Keratinocyte (primary cell): ENCODE results near the gene FNBP1. TPM values are rescaled to one million over a fixed set of nuclear protein-coding genes. Genes with fewer than 3 reads are reported as not detected.

Experiments
- DNase-seq: peaks from one replicate; pipeline ENCODE4 v3.0.0-alpha.2; 2011; ENCODE audit warnings: low read depth, missing footprints, low spot score
- FAIRE-seq: peaks from 2 replicates; lab custom pipeline; 2011; peaks lifted over from hg19 to GRCh38; lab: Jason Lieb, UNC
- H2AFZ ChIP-seq: 2 replicates; pipeline ENCODE4 v1.6.0; 2012; ENCODE audit warnings: low read length, control low read depth, inconsistent platforms; ENCODE audit not compliant: control insufficient read depth
- H3K27ac ChIP-seq: 2 replicates; pipeline ENCODE4 v1.5.1; 2011; ENCODE audit warnings: low read length; ENCODE audit not compliant: control insufficient read depth, insufficient read depth
- H3K27me3 ChIP-seq: 3 replicates; pipeline ENCODE4 v1.6.0; 2011; ENCODE audit warnings: low read length; ENCODE audit not compliant: control insufficient read depth, insufficient read depth; ENCODE audit errors: extremely low read depth
- H3K36me3 ChIP-seq, 2 experiments: 2 replicates in 1 of 2; 3 replicates in 1 of 2; pipeline ENCODE4 v1.5.1; 2011; ENCODE audit warnings: low read length in 2 of 2, mild to moderate bottlenecking in 1 of 2; ENCODE audit not compliant: control insufficient read depth in 2 of 2, insufficient read depth in 2 of 2; ENCODE audit errors: extremely low read depth in 1 of 2
- H3K4me1 ChIP-seq: 3 replicates; pipeline ENCODE4 v1.5.1; 2011; ENCODE audit warnings: low read length; ENCODE audit not compliant: control insufficient read depth, insufficient read depth; ENCODE audit errors: extremely low read depth
- H3K4me2 ChIP-seq: 3 replicates; pipeline ENCODE4 v1.6.0; 2011; ENCODE audit warnings: low read depth, low read length; ENCODE audit not compliant: control insufficient read depth, insufficient read depth; ENCODE audit errors: extremely low read depth
- H3K4me3 ChIP-seq, 3 experiments: fragments of 200-600 bp in 1 of 3; sonication (generic) in 1 of 3; 2 replicates in 2 of 3; 3 replicates in 1 of 3; pipeline ENCODE4 v1.5.1; 2011 to 2016; ENCODE audit warnings: low read length in 3 of 3, mild to moderate bottlenecking in 3 of 3, control low read depth in 2 of 3, inconsistent platforms in 1 of 3, low read depth in 1 of 3, mixed read lengths in 1 of 3, mixed run types in 1 of 3, moderate library complexity in 1 of 3; ENCODE audit not compliant: control insufficient read depth in 2 of 3, insufficient read depth in 2 of 3; ENCODE audit errors: extremely low read depth in 1 of 3
- H3K79me2 ChIP-seq: 2 replicates; pipeline ENCODE4 v1.6.0; 2012; ENCODE audit warnings: low read length; ENCODE audit not compliant: control insufficient read depth, insufficient read depth
- H3K9ac ChIP-seq: 3 replicates; pipeline ENCODE4 v1.6.0; 2011; ENCODE audit warnings: low read length; ENCODE audit not compliant: control insufficient read depth, insufficient read depth; ENCODE audit errors: extremely low read depth
- H3K9me1 ChIP-seq: 3 replicates; pipeline ENCODE4 v1.6.0; 2011; ENCODE audit warnings: low read length; ENCODE audit not compliant: control insufficient read depth, insufficient read depth; ENCODE audit errors: extremely low read depth
- H3K9me3 ChIP-seq: 2 replicates; pipeline ENCODE4 v1.5.1; 2012; ENCODE audit warnings: low read depth, low read length; ENCODE audit not compliant: control insufficient read depth
- H4K20me1 ChIP-seq: 3 replicates; pipeline ENCODE4 v1.6.0; 2011; ENCODE audit warnings: low read length; ENCODE audit not compliant: control insufficient read depth, insufficient read depth; ENCODE audit errors: extremely low read depth
- EZH2 ChIP-seq: IDR thresholded peaks from one replicate; pipeline ENCODE4 v1.6.1; 2012; ENCODE audit warnings: inconsistent platforms, mild to moderate bottlenecking, low read length, moderate library complexity
- dilution Hi-C: fragments of 300-500 bp; cut with MboI; formaldehyde crosslinking; loops from one replicate; pipeline ENCODE4 v1.7.0; 2020; ENCODE audit warnings: low sequenced_read_pairs; ENCODE audit not compliant: extremely low pct_ligation_motif_present
- polyA plus RNA-seq, 5 experiments: library from polyadenylated mRNA; depleted of rRNA in 3 of 5; stranded (reverse) in 3 of 5; stranded (forward) in 1 of 5; unstranded in 1 of 5; fragments of >200 nt; gene quantifications; 1 replicate in 1 of 5; 2 replicates in 3 of 5; 3 replicates in 1 of 5; pipeline versions ENCODE4 v1.2.1 to v1.2.3, GENCODE V29; 2011 to 2012; ENCODE audit warnings: missing spikeins in 2 of 5, low read depth in 1 of 5, low replicate concordance in 1 of 5
- TF ChIP-seq, protein P1 (sequence below), 3 experiments: IDR thresholded peaks in 1 of 3; conservative IDR thresholded peaks in 1 of 3; optimal IDR thresholded peaks in 1 of 3; 2 replicates in 2 of 3; 3 replicates in 1 of 3; pipeline versions ENCODE3 to v1.5.1; 2011; ENCODE audit warnings: low read length in 3 of 3, mild to moderate bottlenecking in 3 of 3, moderate library complexity in 2 of 3, control low read depth in 1 of 3, inconsistent platforms in 1 of 3; ENCODE audit not compliant: insufficient read depth in 2 of 3; ENCODE audit errors: extremely low read depth in 1 of 3

The FNBP1 gene
- polyA plus RNA-seq, 1 donor (not counting 4 experiments of a cell fraction or from before 2014, with no cell fraction given) = 9.6 TPM

- Histone ChIP-seq H3K9ac (peak overlapping the region; percentile 37), H3K79me2 (no peaks in the 10 kb centered on the region), H3K4me2 (peak overlapping the region; percentile 74), H2AFZ (peak overlapping the region; percentile 76), H3K4me1 (peaks cover 21% of the 10 kb centered on the region), H3K9me3 (no peaks in the 10 kb centered on the region), H3K27ac (peak overlapping the region; percentile 26), H3K27me3 (no peaks in the 10 kb centered on the region), H3K4me3 (peak overlapping the region in 2 of 3 experiments; percentile 44 to 49), H4K20me1 (no peaks in the 10 kb centered on the region), H3K36me3 (peaks cover 0 to 4% of the 10 kb centered on the region in 2 experiments), H3K9me1 (no peaks in the 10 kb centered on the region)
- DNase-seq (no peak), FAIRE-seq (no peak)
- no peak for TF ChIP-seq EZH2
- TF ChIP-seq, protein P1, sequence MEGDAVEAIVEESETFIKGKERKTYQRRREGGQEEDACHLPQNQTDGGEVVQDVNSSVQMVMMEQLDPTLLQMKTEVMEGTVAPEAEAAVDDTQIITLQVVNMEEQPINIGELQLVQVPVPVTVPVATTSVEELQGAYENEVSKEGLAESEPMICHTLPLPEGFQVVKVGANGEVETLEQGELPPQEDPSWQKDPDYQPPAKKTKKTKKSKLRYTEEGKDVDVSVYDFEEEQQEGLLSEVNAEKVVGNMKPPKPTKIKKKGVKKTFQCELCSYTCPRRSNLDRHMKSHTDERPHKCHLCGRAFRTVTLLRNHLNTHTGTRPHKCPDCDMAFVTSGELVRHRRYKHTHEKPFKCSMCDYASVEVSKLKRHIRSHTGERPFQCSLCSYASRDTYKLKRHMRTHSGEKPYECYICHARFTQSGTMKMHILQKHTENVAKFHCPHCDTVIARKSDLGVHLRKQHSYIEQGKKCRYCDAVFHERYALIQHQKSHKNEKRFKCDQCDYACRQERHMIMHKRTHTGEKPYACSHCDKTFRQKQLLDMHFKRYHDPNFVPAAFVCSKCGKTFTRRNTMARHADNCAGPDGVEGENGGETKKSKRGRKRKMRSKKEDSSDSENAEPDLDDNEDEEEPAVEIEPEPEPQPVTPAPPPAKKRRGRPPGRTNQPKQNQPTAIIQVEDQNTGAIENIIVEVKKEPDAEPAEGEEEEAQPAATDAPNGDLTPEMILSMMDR (optimal IDR thresholded peaks at IDR 0.05 in 1 of 3, IDR thresholded peaks at IDR 0.05 in 1 of 3, conservative IDR thresholded peaks at IDR 0.05 in 1 of 3; ENCODE audit: extremely low read depth in 1 of 3, insufficient read depth in 2 of 3, low read length in 3 of 3) = no peak
- dilution Hi-C loops = no loop called here
These were observed 156.5 kb downstream of the FNBP1 start for GRCh38 chr9:129886226-129887174.

DNA sequence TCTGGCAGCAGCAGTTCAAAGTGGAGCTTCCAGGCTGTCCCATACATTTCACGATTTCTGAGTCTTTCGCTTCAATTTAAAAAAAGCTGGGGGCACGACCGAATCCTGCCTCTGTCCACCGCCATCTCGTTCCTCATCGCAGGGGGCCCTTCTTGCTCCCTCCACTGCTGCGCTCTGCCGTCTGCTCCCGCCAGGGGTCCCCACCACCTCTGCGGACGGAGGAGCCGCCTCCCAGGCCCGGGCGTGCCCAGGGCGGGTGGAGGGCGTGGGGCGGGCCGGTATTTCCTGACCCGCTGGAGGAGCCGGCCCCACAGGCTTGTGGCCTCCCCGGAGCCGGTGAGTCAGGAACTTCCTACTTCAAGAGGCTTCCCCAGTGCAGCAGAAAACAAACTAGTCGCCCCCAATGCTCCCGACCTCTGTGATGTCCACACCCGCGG lies 157.3 kb downstream of the FNBP1 start:
- no peak for TF ChIP-seq EZH2
- TF ChIP-seq, protein P1 (optimal IDR thresholded peaks at IDR 0.05 in 1 of 3, IDR thresholded peaks at IDR 0.05 in 1 of 3, conservative IDR thresholded peaks at IDR 0.05 in 1 of 3; ENCODE audit: extremely low read depth in 1 of 3, insufficient read depth in 2 of 3, low read length in 3 of 3) = peak; percentile 82 to 96 (median 96)
- peak overlapping the region in 2 of 3 experiments; percentile 44 to 60 for H3K4me3 ChIP-seq
- no peaks in the 10 kb centered on the region for H4K20me1 ChIP-seq
- peak overlapping the region; percentile 77 for H2AFZ ChIP-seq
- no peaks in the 10 kb centered on the region for H3K27me3 ChIP-seq
- FAIRE-seq (no peak), DNase-seq (peak; percentile 45)
- H3K9me1 ChIP-seq = no peaks in the 10 kb centered on the region
- peaks cover 21% of the 10 kb centered on the region for H3K4me1 ChIP-seq
- H3K9me3 ChIP-seq = no peaks in the 10 kb centered on the region
- no peaks in the 10 kb centered on the region for H3K79me2 ChIP-seq
- peaks cover 0 to 6% of the 10 kb centered on the region in 2 experiments for H3K36me3 ChIP-seq
- peak overlapping the region; percentile 45 for H3K27ac ChIP-seq
- H3K4me2 ChIP-seq = peak overlapping the region; percentile 74
- dilution Hi-C loops = no loop called here
- peak overlapping the region; percentile 52 for H3K9ac ChIP-seq
